SJSA1 (cell line): ENCODE results near the gene SPATA3. TPM values are rescaled to one million over a fixed set of nuclear protein-coding genes. Genes with fewer than 3 reads are reported as not detected.
"Not testable (repeated sequence)": the region's sequence is repeated elsewhere in the genome, so short reads cannot be mapped to it uniquely, and the experiment has no call there.

Experiments
- DNase-seq, 2 experiments: peaks; one replicate each; pipeline ENCODE4 v3.0.0-alpha.2; 2015 to 2020; ENCODE audit warnings: low spot score in 2 of 2, low read depth in 1 of 2
- H3K27ac ChIP-seq: fragments of 250-450 bp; sonication (Bioruptor Pico); 2 replicates; pipeline ENCODE4 v1.5.1; 2020; ENCODE audit warnings: mild to moderate bottlenecking, moderate library complexity
- H3K27me3 ChIP-seq: fragments of 250-450 bp; sonication (Bioruptor Pico); replicated peaks from 2 replicates; pipeline ENCODE4 v1.5.1; 2020; ENCODE audit warnings: mild to moderate bottlenecking, moderate library complexity
- H3K36me3 ChIP-seq: fragments of 250-450 bp; sonication (Bioruptor Pico); 2 replicates; pipeline ENCODE4 v1.5.1; 2020; ENCODE audit warnings: mild to moderate bottlenecking
- H3K4me1 ChIP-seq: fragments of 250-450 bp; sonication (Bioruptor Pico); replicated peaks from 2 replicates; pipeline ENCODE4 v1.6.1; 2021; ENCODE audit warnings: mild to moderate bottlenecking
- H3K4me3 ChIP-seq: fragments of 250-450 bp; sonication (Bioruptor Pico); 2 replicates; pipeline ENCODE4 v1.5.1; 2020; ENCODE audit warnings: mild to moderate bottlenecking
- H3K9me3 ChIP-seq: fragments of 250-450 bp; sonication (Bioruptor Pico); replicated peaks from 2 replicates; pipeline ENCODE4 v1.5.1; 2020; ENCODE audit warnings: mild to moderate bottlenecking
- total RNA-seq: library from RNA; depleted of rRNA; stranded (reverse); fragments of >200 nt; shearing (Covaris generic); gene quantifications from 2 replicates; pipeline ENCODE4 v1.2.3, GENCODE V29; 2014

The SPATA3 gene
- total RNA-seq, 1 experiment from 2014 or later, result not detected

- no peak overlapping the region for H3K27ac ChIP-seq
- no peaks in the 10 kb centered on the region for H3K9me3 ChIP-seq
- H3K27me3 ChIP-seq, result peaks cover 20% of the 10 kb centered on the region
- no peak overlapping the region for H3K4me3 ChIP-seq
- no peaks in the 10 kb centered on the region for H3K4me1 ChIP-seq
- no peak for DNase-seq
- no peaks in the 10 kb centered on the region for H3K36me3 ChIP-seq
Observed at GRCh38 chr2:231010201-231010730, 14.3 kb downstream of the SPATA3 start.

- Histone ChIP-seq H3K36me3 (no peaks in the 10 kb centered on the region), H3K4me1 (no peaks in the 10 kb centered on the region), H3K9me3 (no peaks in the 10 kb centered on the region), H3K4me3 (no peak overlapping the region), H3K27ac (no peak overlapping the region), H3K27me3 (peaks cover 20% of the 10 kb centered on the region)
- DNase-seq, result no peak
Observed at GRCh38 chr2:231011526-231011925, 15.6 kb downstream of the SPATA3 start.

GRCh38 chr2:231012463-231012862 lies 16.5 kb downstream of the SPATA3 start:
- Histone ChIP-seq H3K9me3 (no peaks in the 10 kb centered on the region), H3K4me3 (no peak overlapping the region), H3K4me1 (no peaks in the 10 kb centered on the region), H3K36me3 (no peaks in the 10 kb centered on the region), H3K27ac (no peak overlapping the region), H3K27me3 (peaks cover 20% of the 10 kb centered on the region)
- no peak for DNase-seq

DNA sequence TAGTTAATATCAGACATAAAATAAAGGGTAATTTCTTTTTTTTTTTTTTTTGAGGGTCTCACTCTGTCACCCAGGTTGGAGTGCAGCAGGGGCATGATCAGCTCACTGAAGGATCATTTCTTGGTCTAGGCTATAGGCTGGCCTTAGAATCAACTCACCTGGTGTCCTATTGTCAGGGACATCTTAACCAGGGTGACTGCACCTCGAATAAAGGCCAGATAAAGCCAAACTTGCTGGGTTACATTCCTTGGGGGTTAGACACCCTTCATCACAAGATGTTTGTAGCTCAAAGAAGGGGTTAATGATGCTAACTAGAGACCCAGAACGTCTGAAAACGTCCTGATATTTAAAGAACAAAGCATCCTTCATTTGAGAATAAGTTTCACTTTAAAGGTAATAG lies 17.9 kb downstream of the SPATA3 start:
- Histone ChIP-seq H3K27ac (no peak overlapping the region), H3K27me3 (peaks cover 20% of the 10 kb centered on the region), H3K4me1 (no peaks in the 10 kb centered on the region), H3K36me3 (no peaks in the 10 kb centered on the region), H3K4me3 (no peak overlapping the region), H3K9me3 (no peaks in the 10 kb centered on the region)
- DNase-seq, result no peak

DNA sequence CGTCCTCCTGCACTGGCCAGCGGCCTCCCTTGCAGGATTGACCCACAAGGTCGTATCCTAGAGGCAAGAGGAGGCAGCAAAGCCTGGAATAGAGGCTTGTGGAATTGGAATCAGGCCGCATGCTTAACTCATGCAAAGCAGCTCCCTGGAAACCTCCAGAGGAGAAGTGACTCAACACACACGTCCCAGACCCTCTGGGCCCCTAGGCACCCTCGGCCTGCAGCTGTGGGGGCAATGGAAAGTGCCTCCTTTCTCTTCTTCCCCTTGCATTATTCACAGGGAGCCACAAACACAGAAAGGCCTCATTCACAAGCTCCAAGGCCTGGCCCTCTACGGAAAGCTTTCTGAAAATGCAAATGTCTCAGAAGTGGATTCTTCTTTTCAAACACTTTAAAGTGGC lies 19.6 kb downstream of the SPATA3 start:
- DNase-seq, result no peak
- Histone ChIP-seq H3K4me3 (no peak overlapping the region), H3K36me3 (no peaks in the 10 kb centered on the region), H3K4me1 (no peaks in the 10 kb centered on the region), H3K27ac (no peak overlapping the region), H3K27me3 (peaks cover 11% of the 10 kb centered on the region), H3K9me3 (no peaks in the 10 kb centered on the region)

DNA sequence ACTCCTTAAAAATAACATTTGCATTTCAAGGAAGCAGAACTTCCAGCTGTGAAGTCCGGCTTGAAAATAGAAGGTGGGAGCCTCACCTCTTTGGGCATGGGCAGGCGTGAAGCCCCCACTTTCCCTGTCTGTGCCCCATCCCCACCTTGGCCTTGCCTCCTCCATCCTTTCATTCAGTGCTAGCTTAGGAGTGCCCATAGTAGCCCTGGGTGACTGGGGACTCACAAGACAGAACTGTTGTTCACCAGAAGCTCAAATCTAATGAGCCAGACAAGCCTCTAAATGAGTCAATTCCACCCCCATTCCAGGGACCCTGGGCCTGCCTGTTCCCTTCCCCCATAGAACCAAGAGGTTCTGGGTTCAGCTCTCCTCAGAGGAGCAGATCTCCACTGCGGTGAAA lies 20.0 kb downstream of the SPATA3 start:
- no peaks in the 10 kb centered on the region for H3K36me3 ChIP-seq
- DNase-seq, result no peak
- H3K27ac ChIP-seq, result no peak overlapping the region
- no peak overlapping the region for H3K4me3 ChIP-seq
- H3K9me3 ChIP-seq, result no peaks in the 10 kb centered on the region
- peaks cover 11% of the 10 kb centered on the region for H3K27me3 ChIP-seq
- H3K4me1 ChIP-seq, result no peaks in the 10 kb centered on the region

- Histone ChIP-seq H3K27ac (no peak overlapping the region), H3K9me3 (no peaks in the 10 kb centered on the region), H3K4me3 (no peak overlapping the region), H3K36me3 (no peaks in the 10 kb centered on the region), H3K27me3 (peaks cover 11% of the 10 kb centered on the region), H3K4me1 (no peaks in the 10 kb centered on the region)
- DNase-seq, result no peak
Observed at GRCh38 chr2:231016566-231017230, 20.8 kb downstream of the SPATA3 start.

GRCh38 chr2:231017231-231017598 lies 21.3 kb downstream of the SPATA3 start:
- no peaks in the 10 kb centered on the region for H3K4me1 ChIP-seq
- H3K36me3 ChIP-seq, result no peaks in the 10 kb centered on the region
- no peak for DNase-seq
- no peak overlapping the region for H3K27ac ChIP-seq
- H3K9me3 ChIP-seq, result no peaks in the 10 kb centered on the region
- H3K4me3 ChIP-seq, result no peak overlapping the region
- H3K27me3 ChIP-seq, result peaks cover 11% of the 10 kb centered on the region

GRCh38 chr2:231018184-231018583 lies 22.3 kb downstream of the SPATA3 start:
- Histone ChIP-seq H3K27ac (no peak overlapping the region), H3K9me3 (no peaks in the 10 kb centered on the region), H3K4me1 (no peaks in the 10 kb centered on the region), H3K36me3 (no peaks in the 10 kb centered on the region), H3K4me3 (no peak overlapping the region), H3K27me3 (peaks cover 4% of the 10 kb centered on the region)
- DNase-seq, result no peak

- H3K4me3 ChIP-seq, DNase-seq, H3K4me1 ChIP-seq, H3K9me3 ChIP-seq, H3K36me3 ChIP-seq, H3K27ac ChIP-seq: not testable (repeated sequence)
- peaks cover 14% of the 10 kb centered on the region for H3K27me3 ChIP-seq
Observed at GRCh38 chr2:231025059-231025458, 29.1 kb downstream of the SPATA3 start.

DNA sequence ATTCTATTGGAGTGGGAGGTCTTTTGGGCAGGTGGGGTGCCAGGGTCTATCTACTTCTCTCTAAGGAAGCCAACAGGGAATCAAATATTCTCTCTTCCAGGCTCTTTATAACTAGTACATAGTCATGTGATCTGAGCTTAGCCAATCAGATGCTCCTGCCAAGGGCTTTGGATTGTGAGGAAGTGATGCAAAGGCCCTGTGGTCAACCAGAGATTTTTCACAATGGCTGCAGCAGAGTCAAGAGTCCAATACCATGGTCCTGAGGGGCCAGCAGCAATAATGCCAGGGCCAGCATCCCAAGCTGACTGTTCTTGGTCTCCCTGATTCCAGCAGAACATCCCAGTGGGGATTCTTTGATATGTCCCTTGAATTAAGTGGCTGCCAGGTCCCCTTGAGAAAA lies 33.0 kb downstream of the SPATA3 start:
- H3K4me1 ChIP-seq, result no peaks in the 10 kb centered on the region
- H3K36me3 ChIP-seq, result no peaks in the 10 kb centered on the region
- peaks cover 18% of the 10 kb centered on the region for H3K27me3 ChIP-seq
- H3K9me3 ChIP-seq, result no peaks in the 10 kb centered on the region; the same call in 1 of the 2 replicates
- DNase-seq, result no peak
- no peak overlapping the region for H3K27ac ChIP-seq
- no peak overlapping the region for H3K4me3 ChIP-seq

GRCh38 chr2:231029563-231029962 lies 33.6 kb downstream of the SPATA3 start:
- Histone ChIP-seq H3K36me3 (no peaks in the 10 kb centered on the region), H3K27me3 (peaks cover 23% of the 10 kb centered on the region), H3K4me1 (no peaks in the 10 kb centered on the region), H3K4me3 (no peak overlapping the region), H3K9me3 (no peaks in the 10 kb centered on the region; the same call in 1 of the 2 replicates), H3K27ac (no peak overlapping the region)
- DNase-seq, result no peak

GRCh38 chr2:231030725-231031124 lies 34.8 kb downstream of the SPATA3 start:
- Histone ChIP-seq H3K27ac (no peak overlapping the region), H3K9me3 (no peaks in the 10 kb centered on the region; the same call in 1 of the 2 replicates), H3K4me1 (no peaks in the 10 kb centered on the region), H3K27me3 (peaks cover 27% of the 10 kb centered on the region), H3K4me3 (no peak overlapping the region), H3K36me3 (no peaks in the 10 kb centered on the region)
- DNase-seq, result no peak

DNA sequence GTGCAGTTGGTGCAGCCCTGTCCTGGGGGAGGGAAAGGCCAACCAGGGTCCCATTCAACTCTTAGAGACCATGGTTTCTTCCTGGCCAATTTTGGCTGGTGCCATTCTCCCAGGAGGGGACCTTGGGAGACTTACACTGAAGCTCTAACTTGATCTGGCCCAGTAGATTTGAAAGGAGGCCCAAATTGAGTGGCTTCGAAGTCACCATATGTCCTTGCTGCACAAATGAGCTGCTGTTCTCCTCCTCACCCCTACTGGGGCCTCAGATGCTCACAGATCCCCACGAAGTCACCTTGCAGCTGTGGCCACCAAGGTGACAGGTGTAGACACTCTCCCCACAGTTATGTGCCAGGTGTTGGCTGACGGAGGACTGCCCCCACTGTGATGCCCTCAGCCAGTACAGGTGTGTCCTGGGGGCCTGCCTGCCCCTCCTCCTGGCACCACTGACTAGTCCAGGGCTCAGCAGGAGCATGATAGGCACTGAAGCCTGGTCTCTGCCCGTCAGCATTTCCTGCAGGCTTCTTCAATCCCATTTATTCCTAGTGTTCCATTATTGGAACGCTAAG lies 36.7 kb downstream of the SPATA3 start:
- no peaks in the 10 kb centered on the region for H3K36me3 ChIP-seq
- no peak overlapping the region for H3K27ac ChIP-seq
- H3K27me3 ChIP-seq, result peaks cover 41% of the 10 kb centered on the region
- H3K4me1 ChIP-seq, result peaks cover 4% of the 10 kb centered on the region; the same call in 1 of the 2 replicates
- no peak overlapping the region for H3K4me3 ChIP-seq
- no peak for DNase-seq
- H3K9me3 ChIP-seq, result no peaks in the 10 kb centered on the region; the same call in 1 of the 2 replicates
